HG03060 (cell line): ENCODE results near the gene CHPF.

ENCODE experiments used
- ATAC-seq: cut with Tn5 transposase; IDR thresholded peaks from one replicate; pipeline ENCODE4 v1.9.1; 2021; ENCODE audit warnings: low read depth, moderate number of reproducible peaks; ENCODE audit not compliant: unreplicated experiment

Gene CHPF

GRCh38 chr2:219533930-219534661, 9.5 kb downstream of the CHPF start:
- ATAC-seq, result no peak

GRCh38 chr2:219532378-219532649, 11.3 kb downstream of the CHPF start:
- no peak for ATAC-seq

GRCh38 chr2:219531639-219532377, 11.8 kb downstream of the CHPF start:
- no peak for ATAC-seq

GRCh38 chr2:219530048-219530963, 13.3 kb downstream of the CHPF start:
- ATAC-seq, result peak; percentile 63

- no peak for ATAC-seq
Measured at GRCh38 chr2:219527472-219527871, 16.1 kb downstream of the CHPF start.

GRCh38 chr2:219527076-219527394, 16.6 kb downstream of the CHPF start:
- no peak for ATAC-seq

- ATAC-seq, result no peak
Measured at GRCh38 chr2:219526320-219527075, 17.1 kb downstream of the CHPF start.

- ATAC-seq, result no peak
Measured at GRCh38 chr2:219525533-219526232, 17.9 kb downstream of the CHPF start.

GRCh38 chr2:219524817-219525216, 18.8 kb downstream of the CHPF start:
- ATAC-seq, result no peak

- ATAC-seq, result no peak
Measured at GRCh38 chr2:219523031-219523671, 20.5 kb downstream of the CHPF start.

- no peak for ATAC-seq
Measured at GRCh38 chr2:219522111-219523030, 21.2 kb downstream of the CHPF start.

- ATAC-seq, result no peak
Measured at GRCh38 chr2:219521066-219521880, 22.3 kb downstream of the CHPF start.

GRCh38 chr2:219520079-219520478, 23.5 kb downstream of the CHPF start:
- ATAC-seq, result no peak

GRCh38 chr2:219519526-219519916, 24.1 kb downstream of the CHPF start:
- ATAC-seq, result no peak

GRCh38 chr2:219517954-219518778, 25.4 kb downstream of the CHPF start:
- ATAC-seq, result no peak

GRCh38 chr2:219516888-219517287, 26.7 kb downstream of the CHPF start:
- no peak for ATAC-seq
